B cell (primary cell): ENCODE measurements around the gene SPRR1A. TPM values are rescaled to one million over a fixed set of nuclear protein-coding genes. Genes with fewer than 3 reads are reported as not detected.

Source experiments
- ATAC-seq: fragments of 200-7000 bp; cut with Tn5 transposase; one replicate; pipeline ENCODE4 v1.10.0; 2021; ENCODE audit warnings: low read depth, mild to moderate bottlenecking, moderate number of reproducible peaks, moderate library complexity
- CTCF ChIA-PET: fragments of 350-600 bp; sonication (Branson Sonifier 250); formaldehyde crosslinking; loops from one replicate; lab custom pipeline; 2021; ENCODE audit warnings: antibody characterized with exemption, inconsistent platforms; lab: Charles Lee
- POLR2A ChIA-PET: fragments of 350-600 bp; sonication (Branson Sonifier 250); formaldehyde crosslinking; loops from one replicate; lab custom pipeline; 2021; ENCODE audit warnings: antibody characterized with exemption; lab: Charles Lee
- DNase-seq: peaks from one replicate; pipeline ENCODE4 v3.0.0; 2013
- H2AFZ ChIP-seq: 2 replicates; pipeline ENCODE4 v1.6.1; 2012; ENCODE audit warnings: mild to moderate bottlenecking, low read depth, low read length; ENCODE audit not compliant: insufficient read depth, poor library complexity, severe bottlenecking
- H3K27ac ChIP-seq, 2 donors: 1 replicate in 1 of 2; 2 replicates in 1 of 2; pipeline ENCODE4 v1.5.1; 2012 to 2013; ENCODE audit warnings: low read length in 2 of 2, mild to moderate bottlenecking in 2 of 2, moderate library complexity in 1 of 2
- H3K27me3 ChIP-seq, 4 experiments: fragments of 200-600 bp in 1 of 4; sonication (generic) in 1 of 4; replicated peaks in 1 of 4; 1 replicate in 2 of 4; 2 replicates in 2 of 4; pipeline versions ENCODE4 v1.6.1 to v1.7.0; 2013 to 2016; ENCODE audit warnings: low read length in 3 of 4, mild to moderate bottlenecking in 2 of 4, mixed read lengths in 1 of 4, moderate library complexity in 1 of 4; ENCODE audit not compliant: insufficient read depth in 4 of 4, control insufficient read depth in 3 of 4; ENCODE audit errors: control extremely low read depth in 1 of 4
- H3K36me3 ChIP-seq, 2 experiments: replicated peaks in 1 of 2; 1 replicate in 1 of 2; 2 replicates in 1 of 2; pipeline versions ENCODE4 v1.6.1 to v1.7.1; 2013; ENCODE audit warnings: low read length in 1 of 2; ENCODE audit not compliant: insufficient read depth in 2 of 2, control insufficient read depth in 1 of 2; ENCODE audit errors: control extremely low read depth in 1 of 2, extremely low read depth in 1 of 2
- H3K4me1 ChIP-seq, 2 donors: fragments of 200-600 bp in 1 of 2; sonication (generic) in 1 of 2; 1 replicate in 1 of 2; 2 replicates in 1 of 2; pipeline versions ENCODE4 v1.5.1 to v1.6.1; 2013 to 2017; ENCODE audit warnings: low read length in 2 of 2; ENCODE audit not compliant: control insufficient read depth in 2 of 2, insufficient read depth in 2 of 2
- H3K4me2 ChIP-seq: replicated peaks from 2 replicates; pipeline ENCODE3; 2012; ENCODE audit warnings: mild to moderate bottlenecking, low read depth, low read length; ENCODE audit not compliant: poor library complexity, severe bottlenecking
- H3K4me3 ChIP-seq, 5 experiments: fragments of 200-600 bp in 1 of 5; sonication (generic) in 1 of 5; 1 replicate in 3 of 5; 2 replicates in 2 of 5; pipeline versions ENCODE4 v1.5.1 to v1.7.0; 2011 to 2016; ENCODE audit warnings: low read length in 4 of 5, mild to moderate bottlenecking in 4 of 5, low read depth in 2 of 5, control low read depth in 1 of 5, moderate library complexity in 1 of 5; ENCODE audit not compliant: insufficient read depth in 1 of 5; ENCODE audit errors: control extremely low read depth in 1 of 5, extremely low read depth in 1 of 5
- H3K79me2 ChIP-seq: fragments of 200-600 bp; sonication (generic); one replicate; pipeline ENCODE4 v1.6.0; 2016; ENCODE audit warnings: low read length; ENCODE audit not compliant: control insufficient read depth, insufficient read depth
- H3K9ac ChIP-seq: fragments of 200-600 bp; sonication (generic); 2 replicates; pipeline ENCODE4 v1.6.1; 2017; ENCODE audit warnings: mild to moderate bottlenecking, low read length, moderate library complexity
- H3K9me3 ChIP-seq, 3 donors: one replicate each; pipeline versions ENCODE4 v1.6.1 to v1.7.1; 2013; ENCODE audit warnings: low read length in 2 of 3; ENCODE audit not compliant: control insufficient read depth in 2 of 3, insufficient read depth in 1 of 3; ENCODE audit errors: control extremely low read depth in 1 of 3
- H4K20me1 ChIP-seq: 2 replicates; pipeline ENCODE4 v1.6.0; 2012; ENCODE audit warnings: mild to moderate bottlenecking, low read length; ENCODE audit not compliant: insufficient read depth, control insufficient read depth, poor library complexity, severe bottlenecking
- H3K27ac Mint-ChIP-seq: one replicate; pipeline ENCODE4 v1.8.0; 2021; ENCODE audit warnings: mixed read lengths
- H3K27me3 Mint-ChIP-seq: one replicate; pipeline ENCODE4 v1.8.0; 2021; ENCODE audit warnings: mixed read lengths
- H3K4me1 Mint-ChIP-seq: one replicate; pipeline ENCODE4 v1.8.0; 2021; ENCODE audit warnings: mixed read lengths
- H3K4me3 Mint-ChIP-seq: one replicate; pipeline ENCODE4 v1.8.0; 2021; ENCODE audit warnings: mixed read lengths
- H3K9me3 Mint-ChIP-seq: one replicate; pipeline ENCODE4 v1.8.0; 2022; ENCODE audit warnings: mixed read lengths; ENCODE audit not compliant: insufficient read depth
- CTCF ChIP-seq: fragments of 200-600 bp; IDR thresholded peaks from one replicate; pipeline ENCODE4 v1.8.0; 2022; ENCODE audit warnings: antibody characterized with exemption, mild to moderate bottlenecking
- EZH2 ChIP-seq: IDR thresholded peaks from 2 replicates; pipeline ENCODE4 v1.6.1; 2012; ENCODE audit warnings: borderline replicate concordance, low read depth, mild to moderate bottlenecking, moderate library complexity, low read length; ENCODE audit not compliant: insufficient read depth, poor library complexity, severe bottlenecking
- WGBS: methylation state at CpG from one replicate; pipeline ENCODE4 v1.1.5; 2013; ENCODE audit warnings: missing lambda C conversion rate; ENCODE audit not compliant: insufficient coverage; 5-methylcytosine and 5-hydroxymethylcytosine counted together
- intact Hi-C: fragments of 100-400 bp; cut with micrococcal nuclease; formaldehyde crosslinking; loops from one replicate; pipeline ENCODE4 v1.10.0; 2022
- polyA plus RNA-seq: library from polyadenylated mRNA; depleted of rRNA; stranded (reverse); fragments of >200 nt; gene quantifications from 2 replicates; pipeline ENCODE4 v1.2.3, GENCODE V29; 2012
- total RNA-seq, 2 donors: library from RNA; stranded (reverse); fragments of 120-200 nt in 1 of 2; gene quantifications; 1 replicate in 1 of 2; 2 replicates in 1 of 2; pipeline versions ENCODE4 v1.2.3 to v1.2.4, GENCODE V29; 2013 to 2022

Gene SPRR1A
- total and polyA plus RNA-seq, 2 donors (not counting 1 experiment from before 2014, with no cell fraction given) = not detected

DNA sequence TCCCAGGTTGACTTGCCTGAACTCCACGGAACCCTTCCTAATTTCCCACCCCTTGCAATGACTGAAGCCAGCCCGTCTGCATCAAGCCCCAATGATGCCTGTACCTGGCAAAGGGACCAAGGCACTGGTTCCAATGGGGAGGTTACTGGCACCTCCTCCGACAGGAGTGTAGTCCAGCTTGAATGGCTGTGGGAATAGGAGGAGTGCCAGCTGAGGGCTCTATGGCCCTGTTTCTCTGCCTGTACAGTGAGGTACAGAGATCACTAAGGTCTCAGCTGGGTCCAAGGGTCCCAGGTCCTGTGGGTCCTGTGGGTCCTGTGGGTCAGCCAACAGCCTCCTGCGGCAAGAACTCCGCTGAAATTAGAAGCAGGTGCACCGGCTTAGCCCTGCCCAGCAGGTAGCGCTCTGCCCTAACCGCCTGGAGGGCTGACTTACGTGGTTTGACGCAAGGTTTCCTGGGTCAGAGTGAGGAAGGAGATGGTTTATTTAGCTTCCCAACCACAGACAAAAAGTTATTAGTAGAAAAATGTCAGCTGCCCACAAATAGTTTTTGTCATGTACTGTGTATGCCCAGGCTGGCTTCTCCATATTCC, 23.3 kb upstream of the SPRR1A start:
- H3K36me3 ChIP-seq = no peaks in the 10 kb centered on the region
- peaks cover 25% of the 10 kb centered on the region for H3K27me3 Mint-ChIP-seq
- no peaks in the 10 kb centered on the region for H4K20me1 ChIP-seq
- peaks cover 7 to 10% of the 10 kb centered on the region in 2 donors for H3K4me1 ChIP-seq
- no peak overlapping the region for H3K27ac Mint-ChIP-seq
- ChIA-PET CTCF (no interaction called here), POLR2A (no interaction called here)
- no peak overlapping the region for H3K4me2 ChIP-seq
- DNase-seq = no peak
- H3K79me2 ChIP-seq = no peaks in the 10 kb centered on the region
- H3K27ac ChIP-seq = no peak overlapping the region
- WGBS = 56% methylated on average over 6 of the region's 10 CpGs
- H3K27me3 ChIP-seq = peaks cover 0 to 3% (median 0%) of the 10 kb centered on the region in 4 experiments
- TF ChIP-seq EZH2 = no peak
- TF ChIP-seq CTCF = no peak
- no peak overlapping the region for H3K9ac ChIP-seq
- H3K4me3 Mint-ChIP-seq = no peak overlapping the region
- no peak overlapping the region for H2AFZ ChIP-seq
- H3K9me3 Mint-ChIP-seq = no peaks in the 10 kb centered on the region
- ATAC-seq = no peak
- H3K4me1 Mint-ChIP-seq = peaks cover 11% of the 10 kb centered on the region
- no peak overlapping the region for H3K4me3 ChIP-seq
- H3K9me3 ChIP-seq = no peaks in the 10 kb centered on the region
- intact Hi-C loops = no loop called here

- TF ChIP-seq CTCF = no peak
- no peak for TF ChIP-seq EZH2
- Mint-ChIP-seq H3K4me3 (no peak overlapping the region), H3K27ac (no peak overlapping the region), H3K4me1 (peaks cover 11% of the 10 kb centered on the region), H3K9me3 (no peaks in the 10 kb centered on the region), H3K27me3 (peaks cover 26% of the 10 kb centered on the region)
- Histone ChIP-seq H3K36me3 (no peaks in the 10 kb centered on the region), H3K9me3 (no peaks in the 10 kb centered on the region), H2AFZ (no peak overlapping the region), H4K20me1 (no peaks in the 10 kb centered on the region), H3K27ac (no peak overlapping the region), H3K27me3 (peaks cover 0 to 3% (median 0%) of the 10 kb centered on the region in 4 experiments), H3K4me1 (peaks cover 7 to 10% of the 10 kb centered on the region in 2 donors), H3K4me3 (no peak overlapping the region), H3K79me2 (no peaks in the 10 kb centered on the region), H3K9ac (no peak overlapping the region), H3K4me2 (no peak overlapping the region)
- intact Hi-C loops = no loop called here
- CTCF ChIA-PET = no interaction called here
- 7% methylated on average over 3 of the region's 7 CpGs for WGBS
- ATAC-seq (no peak), DNase-seq (no peak)
- POLR2A ChIA-PET = no interaction called here
These were observed 22.5 kb upstream of the SPRR1A start for GRCh38 chr1:152961226-152961891.
